ENCODE results near the gene CFAP57.
"Not testable (repeated sequence)": the region's sequence is repeated elsewhere in the genome, so short reads cannot be mapped to it uniquely, and the experiment has no call there.

Gene CFAP57

DNA sequence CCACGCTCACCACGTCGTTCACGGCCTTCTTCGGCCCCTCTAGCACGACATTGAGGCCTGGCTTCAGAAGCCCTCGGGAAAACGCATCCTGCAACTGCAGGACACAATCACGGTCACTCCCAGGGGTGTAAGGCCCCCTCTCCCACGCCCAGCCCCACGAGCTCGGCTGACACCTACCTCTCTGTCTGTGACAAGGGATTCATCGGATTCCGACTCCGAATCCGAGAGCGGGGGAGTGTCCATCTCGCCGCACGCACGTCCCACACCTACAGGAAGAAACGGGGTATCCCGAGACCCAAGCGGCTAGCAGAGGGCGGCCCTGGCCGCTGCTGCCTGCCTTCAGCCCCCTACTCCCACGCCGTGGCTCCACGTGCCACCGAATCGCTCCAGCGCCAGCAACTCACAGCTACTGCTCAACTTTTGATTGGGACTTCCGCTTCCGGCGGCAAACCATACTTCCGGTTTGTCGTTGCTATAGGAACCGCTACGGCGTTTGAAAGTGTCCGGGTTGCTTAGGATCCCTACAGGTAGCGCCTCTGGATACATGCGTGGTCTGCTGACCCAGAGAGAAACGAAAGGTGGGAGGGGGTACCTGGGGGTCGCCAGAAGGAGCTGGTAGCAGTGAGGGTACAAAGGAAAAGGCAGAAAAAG is at the start of gene CFAP57, which contains the start of gene EBNA1BP2:
TSS of gene CFAP57 (plus strand) at position 455 of the 651 bp plus-strand sequence. CDS start 424 bp downstream, outside the sequence.
TSS of gene EBNA1BP2 (minus strand) at position 415 of the 651 bp plus-strand sequence. CDS start at position 243, 172 bp downstream.
- DNase-seq: peak; percentile 95
- no peak for TF ChIP-seq GATA1 (IDR thresholded peaks at IDR 0.05; ENCODE audit: low read depth, low read length)
- TF ChIP-seq POLR2A (IDR thresholded peaks at IDR 0.05; ENCODE audit: low read length): peak; percentile 69

DNA sequence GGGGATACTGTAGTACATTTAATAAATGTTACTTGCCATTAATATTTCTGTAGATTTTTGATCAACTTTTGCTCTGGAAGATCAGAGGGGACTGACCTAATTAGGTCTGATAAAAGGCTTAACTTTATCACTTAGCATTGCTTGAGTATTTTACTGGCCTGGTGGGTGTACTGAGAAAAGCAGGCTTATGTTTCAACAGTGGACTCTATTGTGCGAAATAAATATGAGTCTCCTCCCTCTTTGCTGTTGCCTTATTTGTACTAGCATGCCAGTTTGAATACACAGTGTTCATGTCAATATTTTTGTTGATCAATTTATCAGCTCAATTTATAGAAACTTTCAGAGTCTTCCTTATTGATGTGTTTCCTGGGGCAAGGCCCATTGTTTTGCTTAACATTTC is 49.1 kb upstream of the CFAP57 start:
- TF ChIP-seq GATA1 (IDR thresholded peaks at IDR 0.05; ENCODE audit: low read depth, low read length) (no peak), POLR2A (IDR thresholded peaks at IDR 0.05; ENCODE audit: low read length) (no peak)

DNA sequence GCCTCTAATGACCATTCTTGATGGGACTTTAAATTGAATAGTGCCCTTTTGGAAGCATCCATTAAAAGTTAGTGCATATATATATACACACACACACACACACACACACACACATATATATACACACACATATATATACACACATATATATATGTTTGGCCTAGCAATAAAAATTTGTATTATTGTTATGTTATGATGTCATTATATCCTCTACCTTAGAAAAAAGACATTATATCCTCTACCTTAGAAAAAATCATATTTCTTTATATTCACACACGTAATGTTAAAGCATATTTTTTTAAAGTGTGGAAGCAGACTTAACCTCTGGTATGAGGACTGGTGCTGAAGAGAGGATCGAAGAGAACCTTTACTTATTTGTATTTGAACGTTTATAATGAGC is 43.3 kb upstream of the CFAP57 start:
- DNase-seq: no peak
- TF ChIP-seq POLR2A (IDR thresholded peaks at IDR 0.05; ENCODE audit: low read length) (no peak), GATA1 (IDR thresholded peaks at IDR 0.05; ENCODE audit: low read depth, low read length) (no peak)

More for the DNA sequence above, 49.1 kb upstream of the CFAP57 start:
- no peak for DNase-seq

DNA sequence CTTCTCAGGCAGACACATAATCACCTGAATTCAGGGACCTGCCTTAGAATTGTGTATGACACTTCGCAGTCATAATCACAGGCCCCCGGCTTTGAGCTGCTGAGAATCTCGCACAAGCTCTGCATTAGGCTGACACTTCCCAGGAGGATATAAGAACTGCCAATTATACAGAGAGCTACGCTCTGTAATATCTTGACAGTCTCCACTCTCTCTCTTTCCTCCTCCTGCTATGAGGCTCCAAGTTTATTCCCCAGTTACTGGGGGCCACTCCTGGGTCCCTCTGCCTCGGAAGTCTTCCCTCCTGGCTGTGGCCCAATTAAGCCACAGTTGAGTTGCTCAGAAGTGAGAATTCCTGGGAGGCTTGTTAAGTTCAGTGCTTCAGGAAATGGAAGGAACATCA is 42.7 kb upstream of the CFAP57 start:
- TF ChIP-seq POLR2A (IDR thresholded peaks at IDR 0.05; ENCODE audit: low read length) (no peak), GATA1 (IDR thresholded peaks at IDR 0.05; ENCODE audit: low read depth, low read length) (no peak)
- DNase-seq: no peak

DNA sequence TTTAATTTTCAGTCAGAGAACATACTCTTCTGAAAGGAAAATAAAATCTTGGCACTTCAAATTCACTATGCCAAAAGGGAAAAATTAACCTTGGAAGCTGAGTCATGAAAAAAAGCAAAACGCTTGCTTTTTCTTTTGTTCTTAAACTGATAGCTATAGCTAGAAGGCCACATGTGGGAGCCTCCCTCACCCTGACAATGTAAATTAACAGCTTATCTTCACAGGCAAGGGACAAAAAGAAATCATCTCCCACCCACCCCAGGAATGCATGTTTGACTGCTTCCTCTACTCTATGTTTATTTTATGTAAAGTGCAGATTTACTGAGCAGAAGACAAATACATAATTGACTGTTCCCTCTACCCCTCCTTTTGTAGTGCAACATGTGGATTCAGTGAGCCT is 38.1 kb upstream of the CFAP57 start:
- no peak for DNase-seq

DNA sequence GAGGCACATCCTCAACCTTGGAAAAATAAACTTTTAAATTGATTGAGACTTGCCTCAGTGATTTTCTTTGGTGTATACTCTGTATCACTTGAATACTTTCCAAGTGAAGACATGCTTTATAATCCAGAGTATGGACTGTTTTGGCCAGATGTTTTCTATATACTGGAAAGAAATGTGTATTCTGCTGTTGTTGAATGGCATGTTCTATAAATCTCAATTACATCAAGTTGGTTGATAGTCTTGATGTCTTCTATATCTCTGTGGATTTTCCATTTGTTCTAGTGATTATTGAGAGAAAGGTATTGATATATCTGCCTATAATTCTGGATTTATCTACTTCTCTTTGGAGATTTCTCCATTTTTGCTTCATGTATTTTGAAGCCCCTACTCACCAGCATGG is 37.5 kb upstream of the CFAP57 start:
- DNase-seq: no peak
- TF ChIP-seq POLR2A (IDR thresholded peaks at IDR 0.05; ENCODE audit: low read length) (no peak), GATA1 (IDR thresholded peaks at IDR 0.05; ENCODE audit: low read depth, low read length) (no peak)

More for the DNA sequence above, 38.1 kb upstream of the CFAP57 start:
- no peak for TF ChIP-seq POLR2A (IDR thresholded peaks at IDR 0.05; ENCODE audit: low read length)
- no peak for TF ChIP-seq GATA1 (IDR thresholded peaks at IDR 0.05; ENCODE audit: low read depth, low read length)

DNA sequence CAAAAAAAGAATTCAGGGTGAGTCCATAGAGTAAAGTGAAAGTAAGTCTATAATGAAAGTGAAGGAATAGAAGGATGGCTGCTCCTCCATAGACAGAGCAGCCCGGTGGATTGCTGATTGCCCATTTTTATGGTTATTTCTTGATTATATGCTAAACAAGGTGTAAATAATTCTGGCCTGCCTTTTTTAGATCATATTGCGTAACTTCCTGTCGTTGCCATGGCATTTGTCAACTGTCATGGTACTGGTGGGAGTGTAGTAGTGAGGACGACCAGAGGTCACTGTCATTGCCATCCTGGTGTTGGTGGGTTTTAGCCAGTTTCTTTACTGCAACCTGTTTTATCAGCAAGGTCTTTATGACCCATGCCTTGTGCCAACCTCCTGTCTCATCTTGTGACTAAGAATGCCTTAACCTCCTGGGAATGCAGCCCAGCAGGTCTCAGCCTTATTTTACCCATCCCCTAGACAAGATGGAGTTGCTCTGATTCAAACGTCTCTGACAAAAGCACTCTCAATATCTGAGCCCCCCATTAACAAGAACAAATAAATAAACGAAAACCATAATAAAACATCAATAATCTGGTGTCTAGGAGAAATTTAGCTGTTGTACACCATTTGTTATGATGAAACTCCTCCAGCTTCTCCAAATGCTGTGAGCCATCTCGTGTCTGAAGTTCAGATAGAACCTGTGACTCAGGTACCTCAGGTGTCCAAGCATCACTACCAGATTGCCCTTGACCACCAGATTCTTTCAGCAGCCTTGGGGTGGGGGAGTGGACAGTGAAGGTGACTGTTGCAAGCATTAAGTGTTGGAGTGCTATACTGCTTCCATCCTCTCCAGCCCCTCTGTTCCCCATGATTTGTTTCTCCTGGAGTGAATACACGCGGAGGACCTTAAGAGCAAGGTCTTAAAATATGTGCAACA is 36.0 kb upstream of the CFAP57 start:
- TF ChIP-seq GATA1 (IDR thresholded peaks at IDR 0.05; ENCODE audit: low read depth, low read length) (no peak), POLR2A (IDR thresholded peaks at IDR 0.05; ENCODE audit: low read length) (no peak)
- DNase-seq: no peak

DNA sequence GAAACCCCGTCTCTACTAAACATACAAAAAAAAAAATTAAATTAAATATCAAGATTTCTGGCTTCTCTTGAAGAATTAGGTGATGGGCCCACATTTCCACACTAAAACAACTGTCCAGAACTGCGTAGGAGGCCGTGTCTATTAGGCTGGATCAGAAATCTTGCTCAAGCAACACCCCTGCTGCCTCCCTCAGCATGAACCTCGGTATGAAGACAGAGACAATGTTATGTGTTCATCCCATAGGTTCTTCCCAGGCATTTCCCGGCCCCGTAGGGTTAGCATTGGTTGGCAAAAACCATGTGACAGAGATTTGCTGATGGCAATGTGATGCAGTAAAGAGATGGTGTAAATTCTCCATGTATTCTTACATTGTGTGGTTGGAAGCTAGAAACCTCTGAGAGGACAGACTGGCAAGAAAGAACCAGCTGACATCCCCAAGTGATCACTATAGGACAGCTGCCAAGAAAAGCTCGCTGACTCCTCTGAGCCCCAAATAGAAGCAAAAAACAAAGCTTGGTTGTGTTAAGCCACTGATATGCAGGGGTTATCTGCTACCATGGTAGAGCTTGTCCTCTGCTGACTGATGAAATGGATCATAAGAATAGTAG is 34.6 kb upstream of the CFAP57 start:
- TF ChIP-seq POLR2A (IDR thresholded peaks at IDR 0.05; ENCODE audit: low read length): no peak
- no peak for TF ChIP-seq GATA1 (IDR thresholded peaks at IDR 0.05; ENCODE audit: low read depth, low read length)
- DNase-seq: no peak

DNA sequence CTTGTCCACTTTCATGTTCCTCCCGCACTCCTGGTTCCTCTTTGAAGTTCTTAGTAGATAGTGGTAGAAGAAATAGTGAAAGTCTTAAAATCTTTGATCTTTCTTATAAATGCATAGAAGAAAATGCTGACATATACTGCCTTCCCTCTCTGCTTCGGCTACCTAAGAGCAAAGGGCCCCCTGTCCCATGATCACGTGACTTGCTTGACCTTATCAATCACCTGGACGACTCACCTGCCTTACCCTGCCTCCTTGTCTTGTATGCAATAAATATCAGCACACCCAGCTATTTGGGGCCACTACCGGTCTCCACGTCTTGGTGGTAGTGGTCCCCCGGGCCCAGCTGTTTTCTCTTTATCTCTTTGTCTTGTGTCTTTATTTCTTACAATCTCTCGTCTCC is 32.8 kb upstream of the CFAP57 start:
- not testable (repeated sequence) for DNase-seq

DNA sequence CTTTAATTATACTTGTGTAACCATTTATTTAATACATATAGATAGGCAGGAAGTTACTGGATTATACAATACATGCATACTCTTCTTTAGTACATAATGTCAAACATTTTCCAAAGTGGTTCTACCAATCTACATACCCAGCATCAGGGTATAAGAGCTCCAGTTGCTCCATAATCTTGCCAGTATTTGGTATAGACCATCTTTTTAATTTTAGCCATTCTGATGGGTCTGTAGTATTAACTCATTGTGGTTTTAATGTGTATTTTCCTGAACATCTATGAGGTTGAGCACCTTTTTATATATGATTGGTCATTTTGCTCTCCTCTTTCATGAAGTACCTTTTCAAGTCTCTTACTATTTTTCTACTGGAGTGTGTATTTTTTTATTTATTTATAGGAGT is 32.1 kb upstream of the CFAP57 start:
- TF ChIP-seq POLR2A (IDR thresholded peaks at IDR 0.05; ENCODE audit: low read length) (no peak), GATA1 (IDR thresholded peaks at IDR 0.05; ENCODE audit: low read depth, low read length) (no peak)
- DNase-seq: no peak

DNA sequence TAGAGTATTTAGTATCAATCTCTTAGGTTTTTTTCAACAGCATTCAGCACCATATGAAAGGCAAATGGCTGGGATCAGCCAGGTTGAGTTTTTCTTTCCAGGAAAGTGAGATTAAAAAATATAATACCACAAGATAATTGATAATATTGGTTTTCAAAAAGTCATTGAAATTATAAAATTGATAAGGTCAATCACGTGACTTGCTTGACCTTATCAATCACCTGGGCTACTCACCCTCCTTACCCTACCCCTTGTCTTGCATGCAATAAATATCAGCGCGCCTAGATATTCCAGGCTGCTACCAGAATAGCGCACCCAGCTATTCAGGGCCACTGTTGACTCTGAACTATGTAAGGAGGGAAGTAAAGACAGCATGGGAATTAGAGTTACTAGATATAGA is 31.5 kb upstream of the CFAP57 start:
- DNase-seq: no peak
- no peak for TF ChIP-seq POLR2A (IDR thresholded peaks at IDR 0.05; ENCODE audit: low read length)
- no peak for TF ChIP-seq GATA1 (IDR thresholded peaks at IDR 0.05; ENCODE audit: low read depth, low read length)

DNA sequence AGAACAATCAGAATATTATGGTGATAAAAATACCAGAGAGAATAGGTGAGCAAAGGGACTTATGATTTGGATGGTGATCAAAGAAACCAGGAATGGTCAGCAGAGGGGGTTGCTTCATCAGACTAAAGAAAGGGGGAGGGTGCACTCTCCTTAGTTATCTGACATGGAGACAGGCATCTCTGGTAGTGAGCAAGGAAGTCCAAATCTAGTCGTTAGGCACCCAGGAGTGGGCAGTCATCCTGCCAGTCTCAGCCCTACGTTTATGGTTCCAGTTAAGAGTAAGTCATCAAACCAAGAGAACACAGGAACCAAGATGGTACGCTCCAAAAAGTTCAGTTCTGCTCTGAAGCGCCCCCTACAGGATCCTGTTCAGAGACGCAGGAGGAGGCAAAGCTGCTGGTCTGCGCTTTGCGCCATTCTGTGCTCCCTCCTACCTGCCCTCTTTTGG is 28.7 kb upstream of the CFAP57 start:
- DNase-seq: peak; percentile 54 to 61
- TF ChIP-seq GATA1 (IDR thresholded peaks at IDR 0.05; ENCODE audit: low read depth, low read length) (no peak), POLR2A (IDR thresholded peaks at IDR 0.05; ENCODE audit: low read length) (no peak)

DNA sequence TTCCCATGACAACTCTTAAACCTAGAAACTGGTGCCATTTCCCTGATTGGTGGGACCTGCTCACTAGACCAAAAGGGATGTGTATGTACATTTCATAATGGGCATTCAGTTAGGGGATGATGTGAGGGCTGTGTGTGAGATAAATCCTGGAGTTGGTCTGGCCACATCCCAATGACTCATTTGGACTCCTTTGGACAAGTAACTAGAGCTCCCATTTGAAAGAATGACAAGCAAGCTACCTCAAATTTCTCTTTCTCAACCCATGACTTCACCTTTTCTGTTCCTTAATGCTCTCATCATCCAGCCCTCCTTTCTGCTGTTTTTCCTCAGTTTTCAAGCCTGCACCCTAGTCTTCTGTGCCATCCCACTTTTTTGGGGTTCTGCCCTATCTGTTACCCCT is 27.9 kb upstream of the CFAP57 start:
- TF ChIP-seq POLR2A (IDR thresholded peaks at IDR 0.05; ENCODE audit: low read length): no peak
- TF ChIP-seq GATA1 (IDR thresholded peaks at IDR 0.05; ENCODE audit: low read depth, low read length): no peak
- no peak for DNase-seq
